ENCODE data around the gene GJB3. TPM values are rescaled to one million over a fixed set of nuclear protein-coding genes. Genes with fewer than 3 reads are reported as not detected.

The GJB3 gene
- total RNA-seq, 4 donors from 2014 or later: not detected

DNA sequence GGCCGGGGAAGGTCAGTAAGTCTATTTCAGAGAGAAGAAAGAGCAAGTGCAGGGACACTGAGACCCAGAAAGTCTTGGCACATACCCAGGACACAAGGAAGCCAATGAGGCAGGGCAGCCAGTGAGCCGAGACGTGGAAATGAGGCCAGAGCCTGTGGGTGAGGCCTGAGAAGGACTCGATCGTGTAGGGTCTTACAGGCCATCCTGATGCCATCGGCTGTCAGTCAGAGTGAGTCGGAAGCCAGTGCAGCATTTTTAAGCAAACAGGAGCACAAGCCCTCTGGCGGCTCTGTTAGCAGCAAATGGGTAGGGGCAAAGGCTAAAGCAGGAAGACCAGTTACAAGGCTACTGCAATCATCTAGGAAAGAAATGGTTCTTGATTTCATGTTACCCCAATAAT is 6.1 kb upstream of the GJB3 start:
- TF ChIP-seq, protein P1, sequence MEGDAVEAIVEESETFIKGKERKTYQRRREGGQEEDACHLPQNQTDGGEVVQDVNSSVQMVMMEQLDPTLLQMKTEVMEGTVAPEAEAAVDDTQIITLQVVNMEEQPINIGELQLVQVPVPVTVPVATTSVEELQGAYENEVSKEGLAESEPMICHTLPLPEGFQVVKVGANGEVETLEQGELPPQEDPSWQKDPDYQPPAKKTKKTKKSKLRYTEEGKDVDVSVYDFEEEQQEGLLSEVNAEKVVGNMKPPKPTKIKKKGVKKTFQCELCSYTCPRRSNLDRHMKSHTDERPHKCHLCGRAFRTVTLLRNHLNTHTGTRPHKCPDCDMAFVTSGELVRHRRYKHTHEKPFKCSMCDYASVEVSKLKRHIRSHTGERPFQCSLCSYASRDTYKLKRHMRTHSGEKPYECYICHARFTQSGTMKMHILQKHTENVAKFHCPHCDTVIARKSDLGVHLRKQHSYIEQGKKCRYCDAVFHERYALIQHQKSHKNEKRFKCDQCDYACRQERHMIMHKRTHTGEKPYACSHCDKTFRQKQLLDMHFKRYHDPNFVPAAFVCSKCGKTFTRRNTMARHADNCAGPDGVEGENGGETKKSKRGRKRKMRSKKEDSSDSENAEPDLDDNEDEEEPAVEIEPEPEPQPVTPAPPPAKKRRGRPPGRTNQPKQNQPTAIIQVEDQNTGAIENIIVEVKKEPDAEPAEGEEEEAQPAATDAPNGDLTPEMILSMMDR (IDR thresholded peaks at IDR 0.05; ENCODE audit: low read depth): no peak

DNA sequence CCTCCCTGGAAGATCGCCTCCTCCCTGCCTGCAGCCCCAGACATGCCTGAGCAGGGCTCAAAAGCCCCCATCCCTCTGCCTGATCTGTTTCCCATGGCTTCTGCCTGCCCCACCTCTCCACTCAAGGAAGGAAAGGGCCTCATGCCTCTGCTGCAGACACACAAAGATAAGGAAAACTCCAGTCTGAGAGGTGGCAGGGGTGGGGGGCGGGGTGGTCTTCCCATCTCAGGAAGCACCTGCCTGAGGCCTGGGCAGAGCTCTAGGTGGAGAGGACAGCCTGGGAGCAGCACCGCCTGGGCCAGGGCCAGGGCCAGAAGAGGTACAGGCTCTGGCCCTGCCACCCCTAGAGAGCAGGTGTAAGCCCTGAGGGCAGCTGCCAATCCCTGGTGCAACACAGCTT is 4.1 kb upstream of the GJB3 start:
- TF ChIP-seq, protein P1 (IDR thresholded peaks at IDR 0.05; ENCODE audit: low read depth): no peak

DNA sequence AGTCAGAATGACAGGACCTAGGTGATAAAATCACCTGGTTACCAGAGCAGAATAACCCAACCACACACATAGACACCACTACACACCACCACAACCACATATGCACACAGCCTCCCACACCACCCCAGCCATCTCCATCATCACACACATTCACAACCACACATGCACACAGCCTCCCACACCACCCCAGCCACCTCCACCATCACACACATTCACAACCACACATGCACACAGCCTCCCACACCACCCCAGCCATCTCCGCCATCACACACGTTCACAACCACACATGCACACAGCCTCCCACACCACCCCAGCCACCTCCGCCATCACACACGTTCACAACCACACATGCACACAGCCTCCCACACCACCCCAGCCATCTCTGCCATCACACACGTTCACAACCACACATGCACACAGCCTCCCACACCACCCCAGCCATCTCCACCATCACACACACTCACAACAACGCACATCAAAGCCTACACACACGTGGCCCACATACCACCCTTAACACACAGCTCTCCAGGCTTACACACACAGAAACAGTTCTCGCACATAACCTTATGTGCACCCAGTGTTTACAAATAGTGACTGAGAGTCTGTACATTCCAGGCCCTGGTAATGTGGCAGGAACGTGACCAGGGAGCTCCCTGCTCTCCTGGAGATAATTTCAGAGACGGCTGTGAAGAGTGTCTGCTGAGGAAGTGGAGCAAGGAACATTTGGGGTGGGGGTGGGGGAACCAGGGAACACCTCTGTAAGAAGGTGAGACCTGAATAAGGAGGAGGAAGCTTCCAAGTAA is 3.3 kb upstream of the GJB3 start:
- TF ChIP-seq, protein P1 (IDR thresholded peaks at IDR 0.05; ENCODE audit: low read depth): no peak

DNA sequence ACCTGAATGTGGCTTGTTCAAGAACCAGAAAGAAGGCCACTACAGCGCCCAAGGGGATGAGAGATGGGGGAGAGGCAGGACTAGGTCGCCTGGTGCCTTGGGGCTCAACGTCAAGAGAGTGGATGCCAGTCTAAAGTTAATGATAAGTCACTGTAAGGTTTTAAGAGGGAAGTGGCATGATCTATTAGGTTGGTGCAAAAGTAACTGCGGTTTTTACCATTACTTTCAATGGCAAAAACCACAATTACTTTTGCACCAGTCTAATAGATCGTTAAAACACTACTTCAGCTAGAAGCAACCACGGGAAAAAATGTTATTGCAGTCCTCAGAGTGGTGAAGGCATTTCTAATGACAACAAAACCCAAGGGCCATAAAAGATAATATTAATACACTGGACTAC is 2.6 kb upstream of the GJB3 start:
- TF ChIP-seq, protein P1 (IDR thresholded peaks at IDR 0.05; ENCODE audit: low read depth): no peak

DNA sequence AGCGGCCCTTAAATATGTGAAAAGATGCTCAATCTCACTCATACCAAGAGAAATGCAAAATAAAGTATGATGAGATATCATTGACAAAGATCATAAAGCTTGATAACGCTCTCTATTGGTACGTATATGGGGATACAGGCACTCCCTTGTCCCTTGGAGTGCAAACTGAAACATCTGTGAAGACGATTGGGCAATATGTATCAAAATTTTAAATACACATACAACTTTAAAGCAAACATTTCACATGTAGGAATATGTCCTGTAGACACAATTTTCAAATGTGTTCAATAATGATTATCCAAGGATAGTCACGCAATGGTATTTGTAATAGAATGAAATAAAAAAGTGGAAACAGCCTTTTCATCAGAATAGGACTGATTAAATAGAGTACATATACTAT is 2.0 kb upstream of the GJB3 start:
- TF ChIP-seq, protein P1 (IDR thresholded peaks at IDR 0.05; ENCODE audit: low read depth): no peak

DNA sequence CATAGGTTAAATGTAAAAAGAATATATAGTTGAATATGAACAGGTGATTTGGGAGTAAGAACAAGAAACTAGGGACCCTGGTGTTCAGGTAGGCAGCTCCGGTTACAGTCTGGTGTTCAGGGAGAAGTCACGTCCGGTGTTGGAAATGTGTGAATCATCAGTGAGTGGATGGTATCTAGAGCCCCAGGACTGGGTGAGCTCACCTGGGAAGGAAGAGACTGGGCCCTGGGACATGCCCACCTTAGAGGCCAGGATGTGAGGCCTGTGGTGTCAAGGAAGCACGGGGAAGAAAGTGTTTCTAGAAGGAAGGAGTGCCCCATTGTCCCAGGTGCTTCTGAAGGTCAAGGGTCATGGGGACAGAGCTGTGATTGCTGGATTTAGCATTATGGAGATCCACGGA is 1.5 kb upstream of the GJB3 start:
- TF ChIP-seq, protein P1 (IDR thresholded peaks at IDR 0.05; ENCODE audit: low read depth): no peak

DNA sequence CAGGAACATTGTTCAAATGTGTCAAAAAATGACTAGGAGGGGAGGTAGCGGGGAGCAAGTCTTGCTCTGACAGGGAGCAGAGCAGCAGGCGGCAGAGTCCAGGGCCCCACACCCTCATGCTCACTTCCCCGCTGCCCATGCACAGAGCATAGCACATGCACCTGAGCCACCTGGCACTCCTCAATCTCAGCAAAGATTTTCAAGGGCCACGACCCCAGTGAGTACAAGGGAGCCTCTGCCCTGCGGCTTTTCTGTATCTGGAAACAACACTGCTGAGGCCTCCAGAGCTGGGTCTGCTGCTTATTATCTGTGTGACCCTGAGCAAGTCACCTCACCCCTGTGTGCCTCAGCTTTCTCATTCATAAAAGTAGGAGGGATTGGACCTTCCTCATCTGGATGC is 1.1 kb upstream of the GJB3 start:
- TF ChIP-seq, protein P1 (IDR thresholded peaks at IDR 0.05; ENCODE audit: low read depth): no peak

Data from subcutaneous adipose tissue (tissue), 4 donors.